HG03095 (cell line): ENCODE data around the gene HSPB6.

ENCODE experiments used
- ATAC-seq: cut with Tn5 transposase; IDR thresholded peaks from one replicate; pipeline ENCODE4 v1.9.1; 2021; ENCODE audit warnings: moderate library complexity; ENCODE audit not compliant: unreplicated experiment

HSPB6 gene

DNA sequence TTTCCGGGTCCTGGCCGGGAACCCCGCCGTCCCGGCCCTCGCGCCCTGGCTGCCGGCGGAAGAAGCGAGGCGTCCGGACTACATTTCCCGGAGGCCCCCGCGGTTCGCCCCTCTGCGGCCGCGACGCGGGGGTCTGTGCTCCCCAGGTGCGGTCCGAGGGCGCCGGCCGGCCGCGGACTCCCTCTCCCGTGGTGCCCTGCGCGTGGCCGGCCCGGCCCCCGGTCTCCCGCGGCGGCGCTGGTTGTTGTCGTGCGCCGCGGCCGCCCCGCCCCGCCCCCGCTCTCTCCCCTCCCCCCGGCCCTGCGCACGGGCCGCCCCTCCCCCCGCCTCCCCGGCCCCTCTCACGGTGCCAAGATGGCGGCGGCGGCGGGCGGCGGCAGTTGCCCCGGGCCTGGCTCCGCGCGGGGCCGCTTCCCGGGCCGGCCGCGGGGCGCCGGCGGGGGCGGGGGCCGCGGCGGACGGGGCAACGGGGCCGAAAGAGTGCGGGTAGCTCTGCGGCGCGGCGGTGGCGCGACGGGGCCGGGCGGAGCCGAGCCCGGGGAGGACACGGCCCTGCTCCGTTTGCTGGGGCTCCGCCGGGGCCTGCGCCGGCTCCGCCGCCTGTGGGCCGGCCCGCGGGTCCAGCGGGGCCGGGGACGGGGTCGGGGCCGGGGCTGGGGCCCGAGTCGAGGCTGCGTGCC, 39.0 kb downstream of the HSPB6 start, which contains the start of gene KMT2B:
Gene KMT2B (plus strand): TSS at position 339 of the 680 bp plus-strand sequence. CDS start 16 bp downstream, at position 355.
- no peak for ATAC-seq

DNA sequence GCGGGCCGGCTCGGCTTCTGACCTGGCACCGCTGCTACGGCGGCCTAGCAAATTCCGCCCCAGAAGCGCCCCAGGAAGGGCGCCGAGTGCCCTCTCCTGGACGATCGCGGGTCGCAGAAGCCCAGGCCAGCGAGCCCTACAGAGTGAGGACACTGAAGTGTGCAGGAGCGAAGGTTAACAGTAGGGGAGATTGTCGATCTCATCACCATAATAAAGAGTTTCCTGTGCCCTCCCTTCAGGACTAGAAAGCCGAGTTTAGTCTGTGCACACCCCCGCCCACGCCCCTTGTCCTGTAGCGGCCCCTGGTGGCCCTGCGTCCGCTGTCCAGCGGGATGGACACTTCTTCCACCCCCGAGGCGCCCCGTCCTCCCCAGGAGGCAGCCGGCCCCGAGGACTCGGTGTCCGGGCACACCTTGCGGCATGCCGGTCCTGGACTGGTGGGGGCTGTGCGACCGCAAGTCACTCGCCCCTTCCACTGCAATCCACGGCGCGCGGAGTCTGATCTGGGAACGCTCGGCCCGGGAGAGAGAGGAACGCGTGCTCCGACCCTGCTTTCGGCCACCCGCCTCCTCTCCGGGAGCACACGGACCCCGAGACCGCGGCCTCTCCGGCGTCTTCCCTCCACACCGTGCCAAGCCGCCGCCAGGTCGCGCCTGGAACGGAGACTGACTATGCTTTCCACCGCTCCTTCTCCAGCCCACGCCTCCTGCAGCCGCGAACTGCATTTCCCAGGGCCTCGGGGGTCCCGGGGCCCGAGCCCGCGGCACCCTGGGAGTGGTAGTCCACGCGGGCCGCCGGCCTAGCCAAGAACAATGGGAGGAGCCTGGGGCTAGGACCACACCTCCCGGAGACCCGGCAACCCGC, 39.8 kb downstream of the HSPB6 start:
- ATAC-seq: peak; percentile 44

DNA sequence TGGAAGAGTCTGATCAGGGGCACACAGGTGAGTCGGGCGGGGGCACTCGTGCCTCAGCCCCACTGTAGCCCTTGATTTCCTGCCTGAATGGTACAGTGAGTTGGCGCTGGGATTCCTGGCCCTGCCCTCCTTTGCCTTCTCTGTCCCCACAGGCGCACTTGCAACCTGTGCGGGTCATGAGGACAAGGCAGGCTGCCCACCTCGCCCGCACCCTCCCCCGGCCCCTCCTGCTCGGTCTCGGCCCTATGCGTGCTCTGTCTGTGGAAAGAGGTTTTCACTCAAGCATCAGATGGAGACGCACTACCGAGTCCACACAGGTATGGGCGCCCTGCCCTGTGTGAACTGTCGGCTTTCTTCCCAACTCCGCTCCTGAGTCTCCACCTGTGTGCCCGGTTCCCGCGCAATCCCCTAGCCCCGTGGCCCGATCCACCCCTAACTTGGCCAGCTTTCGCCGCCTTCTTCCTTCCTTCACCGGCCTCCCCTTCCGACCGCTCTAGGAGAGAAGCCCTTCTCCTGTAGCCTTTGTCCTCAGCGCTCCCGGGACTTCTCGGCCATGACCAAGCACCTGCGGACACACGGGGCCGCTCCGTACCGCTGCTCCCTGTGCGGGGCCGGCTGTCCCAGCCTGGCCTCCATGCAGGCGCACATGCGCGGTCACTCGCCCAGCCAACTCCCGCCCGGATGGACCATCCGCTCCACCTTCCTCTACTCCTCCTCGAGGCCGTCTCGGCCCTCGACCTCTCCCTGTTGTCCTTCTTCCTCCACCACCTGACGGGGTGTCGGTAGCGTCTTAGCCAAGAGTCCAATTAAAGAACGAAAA, 40.6 kb downstream of the HSPB6 start:
- ATAC-seq: no peak

DNA sequence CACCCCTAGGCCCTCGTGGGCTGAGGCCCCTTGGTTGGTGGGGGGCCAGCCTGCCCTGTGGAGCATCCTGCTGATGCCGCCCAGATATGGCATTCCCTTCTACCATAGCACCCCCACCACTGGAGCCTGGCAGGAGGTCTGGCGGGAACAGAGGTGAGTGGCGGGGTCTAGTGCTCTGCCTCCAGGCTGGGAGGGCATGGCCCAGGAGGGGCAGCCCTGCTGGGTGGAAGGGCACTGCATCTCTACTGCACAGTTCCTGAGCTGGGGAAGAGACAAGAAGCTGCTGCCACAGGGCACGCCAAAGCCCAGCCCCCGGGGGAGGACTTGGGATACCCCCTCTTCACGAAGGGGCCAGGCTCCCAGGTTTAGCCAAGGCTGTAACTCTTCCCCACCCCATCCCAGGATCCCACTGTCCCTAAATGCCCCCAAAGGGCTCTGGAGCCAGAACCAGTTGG, 41.4 kb downstream of the HSPB6 start:
- no peak for ATAC-seq

DNA sequence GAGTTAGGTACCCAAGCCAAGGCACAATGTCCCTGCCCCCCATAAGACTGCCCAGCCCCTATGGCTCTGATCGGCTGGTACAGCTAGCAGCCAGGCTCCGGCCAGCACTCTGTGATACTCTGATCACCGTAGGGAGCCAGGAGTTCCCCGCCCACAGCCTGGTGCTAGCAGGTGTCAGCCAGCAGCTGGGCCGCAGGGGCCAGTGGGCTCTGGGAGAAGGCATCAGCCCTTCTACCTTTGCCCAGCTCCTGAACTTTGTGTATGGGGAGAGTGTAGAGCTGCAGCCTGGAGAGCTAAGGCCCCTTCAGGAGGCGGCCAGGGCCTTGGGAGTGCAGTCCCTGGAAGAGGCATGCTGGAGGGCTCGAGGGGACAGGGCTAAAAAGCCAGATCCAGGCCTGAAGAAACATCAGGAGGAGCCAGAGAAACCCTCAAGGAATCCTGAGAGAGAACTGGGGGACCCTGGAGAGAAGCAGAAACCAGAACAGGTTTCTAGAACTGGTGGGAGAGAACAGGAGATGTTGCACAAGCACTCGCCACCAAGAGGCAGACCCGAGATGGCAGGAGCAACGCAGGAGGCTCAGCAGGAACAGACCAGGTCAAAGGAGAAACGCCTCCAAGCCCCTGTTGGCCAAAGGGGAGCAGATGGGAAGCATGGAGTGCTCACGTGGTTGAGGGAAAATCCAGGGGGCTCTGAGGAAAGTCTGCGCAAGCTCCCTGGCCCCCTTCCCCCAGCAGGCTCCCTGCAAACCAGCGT, 42.1 kb downstream of the HSPB6 start:
- no peak for ATAC-seq

DNA sequence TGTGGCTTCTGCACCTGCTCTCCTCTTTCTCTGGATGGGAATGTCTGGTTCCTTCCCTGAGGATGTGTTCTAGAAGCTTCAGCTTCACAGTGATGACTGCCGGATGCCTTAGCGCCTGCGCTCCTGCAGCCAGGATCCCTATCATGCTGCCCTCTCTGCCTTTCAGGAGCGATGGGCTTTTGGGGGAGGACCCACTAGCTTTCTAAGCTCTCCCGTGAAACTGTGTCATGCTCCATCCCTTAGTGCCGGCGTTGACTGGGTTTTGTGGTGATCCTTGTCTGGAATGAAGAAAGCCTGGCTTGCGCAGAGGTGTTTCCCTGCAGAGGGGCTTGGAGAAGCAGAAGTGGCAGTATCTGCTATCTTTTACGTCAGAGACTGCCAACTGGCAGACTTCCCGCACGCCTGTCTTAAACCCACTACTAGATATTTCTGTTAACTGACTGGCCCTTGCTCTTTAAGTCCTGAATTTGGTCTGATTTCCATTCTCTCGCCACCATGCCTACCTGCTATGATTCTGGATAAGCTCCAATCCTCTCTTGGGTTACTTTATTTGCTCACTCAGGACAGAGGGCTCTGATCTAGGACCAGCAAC, 42.8 kb downstream of the HSPB6 start:
- no peak for ATAC-seq

DNA sequence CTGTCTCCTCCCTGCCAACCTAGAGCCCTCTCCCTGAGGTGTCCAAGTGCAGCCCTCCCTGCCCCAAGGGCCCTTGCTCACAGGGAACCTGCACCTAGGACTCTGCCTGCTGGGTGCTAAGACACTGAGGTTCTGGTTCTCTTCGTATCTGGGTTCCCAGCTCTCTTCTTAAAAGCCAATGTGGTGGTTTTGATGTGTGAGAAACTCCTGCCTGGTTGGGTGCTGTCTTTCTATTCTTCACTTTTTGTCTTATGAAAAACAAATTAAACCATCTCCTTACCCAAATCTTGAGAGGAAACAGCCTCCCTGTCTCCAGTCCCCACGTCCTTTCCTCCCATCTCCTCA, 43.4 kb downstream of the HSPB6 start:
- ATAC-seq: no peak

DNA sequence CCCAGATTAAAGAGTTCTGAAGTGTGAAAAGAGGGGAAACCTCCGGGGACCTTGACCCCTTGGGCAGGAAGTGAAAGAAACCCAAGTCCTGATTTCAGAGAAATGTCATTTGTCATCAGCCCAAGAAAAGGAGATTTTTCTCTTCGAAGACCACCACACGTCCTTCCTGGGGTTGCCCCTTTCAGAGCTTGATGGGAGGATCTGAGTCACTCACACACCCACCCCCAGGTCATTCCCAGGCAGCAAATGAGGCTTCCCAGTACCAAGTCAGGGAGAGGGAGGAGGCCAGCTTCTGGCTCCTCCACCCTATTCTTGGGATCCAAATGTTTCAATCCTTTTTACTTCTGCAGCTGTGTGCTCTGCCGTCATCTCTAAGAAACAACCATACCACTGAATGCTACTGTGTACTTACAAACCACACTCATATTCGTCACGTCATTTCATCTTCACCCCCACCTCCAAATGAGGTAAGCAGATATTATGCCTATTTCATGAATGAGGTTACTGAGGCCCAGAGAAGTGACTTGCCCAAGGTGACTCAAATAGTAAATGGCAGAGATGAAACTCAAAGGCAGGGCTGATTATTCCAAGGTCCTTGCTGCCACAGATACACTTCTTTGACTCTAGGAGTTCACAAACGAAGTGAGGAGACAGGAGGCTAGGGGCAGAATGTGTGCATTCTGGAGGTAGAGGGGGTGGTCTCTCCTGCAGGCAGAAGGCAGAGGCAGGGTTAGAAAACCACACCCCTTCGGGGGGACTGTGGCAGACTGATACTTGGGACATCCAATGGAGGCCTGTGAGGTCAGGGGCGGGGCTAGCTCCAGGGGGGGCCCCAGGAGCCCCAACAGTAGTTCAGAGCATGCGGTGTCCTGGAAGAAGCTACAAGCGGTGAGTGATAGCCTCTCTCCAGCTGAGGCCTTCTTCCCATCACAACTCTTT, 44.0 kb downstream of the HSPB6 start:
- ATAC-seq: peak; percentile 20

DNA sequence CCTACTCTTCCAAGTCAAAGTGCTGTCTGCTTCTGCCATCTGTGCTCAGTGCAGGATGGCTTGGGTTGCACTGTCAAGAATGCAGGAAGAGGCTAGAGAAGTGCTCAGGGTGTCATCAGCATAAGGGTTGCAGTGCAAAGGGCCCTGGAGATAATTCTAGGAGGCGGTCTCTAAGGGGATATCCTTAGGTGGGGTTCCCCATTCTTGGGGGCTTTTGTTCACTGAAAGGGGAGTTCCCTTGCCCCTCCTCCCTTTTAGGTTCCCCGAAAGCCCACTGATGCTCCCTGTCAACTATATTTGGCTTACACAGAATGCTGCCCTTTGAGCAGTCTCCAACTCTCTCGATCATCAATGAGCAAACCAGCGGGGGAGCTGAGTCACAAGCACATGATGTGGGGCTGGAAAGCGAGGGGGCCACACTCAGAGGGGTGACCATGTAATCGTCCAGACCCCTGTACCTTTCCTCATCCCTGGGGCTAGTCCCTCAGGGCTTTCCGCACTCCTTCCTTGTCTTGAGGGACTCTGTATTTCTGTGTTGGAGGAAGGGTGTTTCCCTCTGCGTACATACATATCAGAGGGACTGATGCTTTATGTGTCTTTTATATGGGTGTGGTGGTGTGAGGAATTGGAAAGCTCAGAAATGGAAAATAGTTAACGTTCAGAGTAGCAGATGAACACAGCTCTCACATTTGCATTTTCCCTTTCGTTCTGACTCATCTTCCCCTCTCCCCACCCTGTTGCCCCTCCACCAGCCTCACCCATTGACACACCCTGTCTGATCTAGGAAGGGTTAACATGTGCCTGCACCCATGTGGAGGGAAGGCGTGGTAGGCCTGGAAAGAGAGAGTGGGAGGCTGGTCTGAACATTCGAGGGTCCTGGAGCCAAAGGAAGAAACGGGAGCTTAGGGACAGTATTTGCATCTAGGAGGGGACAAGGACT, 45.8 kb downstream of the HSPB6 start:
- ATAC-seq: no peak

DNA sequence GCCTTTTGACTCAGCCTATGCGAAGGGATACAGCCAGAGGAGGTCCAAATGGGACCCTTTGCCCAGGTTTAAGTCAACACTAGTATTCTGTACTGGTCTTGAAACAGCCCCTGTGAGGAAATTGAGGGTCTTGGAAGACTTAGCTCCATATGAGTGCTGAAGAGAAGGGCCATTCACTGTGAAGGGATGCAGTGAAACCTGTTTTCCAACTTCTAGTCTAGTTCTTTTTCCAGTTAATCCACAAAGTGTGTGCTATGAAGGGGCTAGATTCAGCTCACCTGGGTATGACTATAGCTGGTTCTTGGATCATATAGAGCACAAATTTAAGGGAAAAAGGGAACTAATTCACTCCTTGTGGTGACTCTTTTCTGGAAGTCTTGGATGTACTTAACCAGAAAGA, 48.4 kb downstream of the HSPB6 start:
- no peak for ATAC-seq
